Heart left ventricle (tissue), 13 donors: ENCODE measurements around the gene NDUFA6.

ENCODE experiments used
- CTCF ChIP-seq, 12 donors: fragments of 200-600 bp; sonication (generic) in 4 of 12; IDR thresholded peaks; one replicate each; pipeline versions ENCODE4 v1.5.0 to v1.8.0; 2018 to 2022; ENCODE audit warnings: antibody characterized with exemption in 12 of 12, mild to moderate bottlenecking in 5 of 12
- POLR2A ChIP-seq, 2 donors: fragments of 450-650 bp; IDR thresholded peaks; one replicate each; pipeline ENCODE4 v1.6.1; 2017; ENCODE audit warnings: antibody characterized with exemption in 2 of 2, mild to moderate bottlenecking in 2 of 2, moderate library complexity in 2 of 2
- donor health status: ischemic (EF 13 %, LVEDD 7.1; RV severe dilation, severe dysfunction).
- donor health status: DM: no; HTN: yes; CAD: no.
- donor health status: DM: no; HTN: no; CAD: no.
- donor health status: ischemic (EF 25% LVEDD 6.9; RV normal size, moderate dysfunction).
- donor health status: ischemic (EF 25% LVEDD 5.7; RV mildly dilated, moderate dysfunction).
- donor health status: ischemic (EF 35%, LVEDD 5.7; RV mildly dilated, moderate dysfunction).
- donor health status: nonischemic (EF 11% LVEDD 7.7; RV severe dilation, severe dysfunction).
- donor health status: DM: yes; HTN: yes; CAD: no.
- donor health status: PGD.
- donor health status: ischemic (EF 29% LVEDD 5.4; RV normal size, mild dysfunction).
- donor health status: nonischemic (EF 23%, LVEDD 6.1; RV moderate dilation, normal function).

- no peak for TF ChIP-seq CTCF (IDR thresholded peaks at IDR 0.05)
- TF ChIP-seq POLR2A (IDR thresholded peaks at IDR 0.05) = peak in 1 of 2 donors; percentile 90
These were observed 19.8 kb downstream of the NDUFA6 start, which contains the start of gene NAGA for GRCh38 chr22:42070517-42071422.
